GM21786 (cell line): ENCODE results near the gene ASZ1.
"Not testable (repeated sequence)": the region's sequence is repeated elsewhere in the genome, so short reads cannot be mapped to it uniquely, and the experiment has no call there.

Experiments
- ATAC-seq: cut with Tn5 transposase; IDR thresholded peaks from one replicate; pipeline ENCODE4 v1.9.1; 2021; ENCODE audit not compliant: unreplicated experiment

ASZ1 gene, protein sequence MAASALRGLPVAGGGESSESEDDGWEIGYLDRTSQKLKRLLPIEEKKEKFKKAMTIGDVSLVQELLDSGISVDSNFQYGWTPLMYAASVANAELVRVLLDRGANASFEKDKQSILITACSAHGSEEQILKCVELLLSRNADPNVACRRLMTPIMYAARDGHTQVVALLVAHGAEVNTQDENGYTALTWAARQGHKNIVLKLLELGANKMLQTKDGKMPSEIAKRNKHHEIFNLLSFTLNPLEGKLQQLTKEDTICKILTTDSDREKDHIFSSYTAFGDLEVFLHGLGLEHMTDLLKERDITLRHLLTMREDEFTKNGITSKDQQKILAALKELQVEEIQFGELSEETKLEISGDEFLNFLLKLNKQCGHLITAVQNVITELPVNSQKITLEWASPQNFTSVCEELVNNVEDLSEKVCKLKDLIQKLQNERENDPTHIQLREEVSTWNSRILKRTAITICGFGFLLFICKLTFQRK

DNA sequence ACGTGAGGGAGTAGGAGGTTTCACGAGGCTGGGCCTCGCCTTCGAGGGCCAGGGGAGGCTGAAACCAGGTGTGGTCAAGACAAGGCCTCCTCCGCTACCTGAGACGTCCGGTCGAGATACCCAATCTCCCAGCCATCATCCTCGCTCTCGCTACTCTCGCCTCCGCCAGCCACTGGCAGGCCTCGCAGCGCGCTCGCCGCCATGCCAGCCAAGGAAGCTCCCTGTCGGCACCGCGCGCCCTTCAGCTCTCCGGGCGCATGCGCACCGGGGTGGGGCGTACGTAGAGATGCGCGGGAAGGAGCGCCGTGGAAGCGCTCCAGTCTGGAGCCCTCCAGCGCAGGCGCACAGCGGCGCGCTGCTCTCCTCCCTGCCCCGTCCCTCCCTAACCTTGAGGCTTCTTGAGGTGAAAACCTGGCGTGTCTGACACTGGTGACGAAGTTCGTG is at the start of gene ASZ1:
TSS of gene ASZ1 (minus strand) at position 236 of the 444 bp plus-strand sequence. CDS start at position 203, 33 bp downstream.
- ATAC-seq, result no peak

DNA sequence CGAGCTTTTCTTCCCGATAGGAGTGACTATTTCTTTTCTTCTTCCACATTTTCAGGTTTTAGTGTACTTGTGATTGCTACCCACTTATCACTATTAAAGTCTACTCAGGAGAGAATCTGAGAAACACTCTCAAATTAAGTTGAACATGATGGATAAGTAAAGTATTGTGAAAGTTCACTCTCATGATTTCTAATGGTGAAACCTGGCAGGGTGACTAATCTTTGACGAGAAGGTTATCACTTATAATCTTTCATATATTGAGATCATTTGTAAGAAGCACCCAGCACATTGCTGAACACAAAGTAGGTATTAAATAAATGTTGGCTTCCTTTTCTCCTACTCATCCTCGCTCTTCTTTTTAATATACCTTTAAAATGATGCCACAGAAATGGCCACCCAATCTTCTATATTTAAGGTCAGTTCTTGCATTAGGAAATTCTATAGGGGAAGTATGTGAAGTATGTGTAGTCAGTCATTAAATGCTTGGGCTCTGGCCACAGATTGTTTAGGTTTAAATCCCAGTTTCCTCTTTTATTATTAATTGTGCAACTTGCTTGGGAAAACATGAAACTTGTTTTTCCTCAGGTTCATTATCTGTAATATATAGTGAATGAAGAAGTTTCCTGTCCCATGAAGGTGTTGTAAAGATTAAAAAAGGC is 49.4 kb upstream of the ASZ1 start:
- no peak for ATAC-seq

DNA sequence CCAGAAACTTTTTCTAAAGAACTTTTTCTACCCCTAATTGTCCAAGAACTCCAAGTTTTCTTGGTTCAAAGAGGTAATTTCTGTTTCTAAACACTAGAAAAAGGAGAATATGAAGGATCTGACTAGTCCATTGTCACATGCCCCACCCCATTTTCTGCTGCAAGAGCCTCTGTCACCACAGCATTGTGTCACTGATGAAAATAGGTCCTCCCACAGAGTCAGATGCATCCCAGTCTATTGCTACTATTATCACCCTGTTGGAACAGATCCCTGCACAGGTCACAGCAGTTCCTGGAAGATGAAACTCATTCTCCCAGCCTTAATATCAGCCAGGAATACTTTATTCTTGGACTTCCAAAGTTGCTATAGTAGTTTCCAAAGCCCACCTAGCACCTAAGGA is 45.0 kb upstream of the ASZ1 start:
- no peak for ATAC-seq

DNA sequence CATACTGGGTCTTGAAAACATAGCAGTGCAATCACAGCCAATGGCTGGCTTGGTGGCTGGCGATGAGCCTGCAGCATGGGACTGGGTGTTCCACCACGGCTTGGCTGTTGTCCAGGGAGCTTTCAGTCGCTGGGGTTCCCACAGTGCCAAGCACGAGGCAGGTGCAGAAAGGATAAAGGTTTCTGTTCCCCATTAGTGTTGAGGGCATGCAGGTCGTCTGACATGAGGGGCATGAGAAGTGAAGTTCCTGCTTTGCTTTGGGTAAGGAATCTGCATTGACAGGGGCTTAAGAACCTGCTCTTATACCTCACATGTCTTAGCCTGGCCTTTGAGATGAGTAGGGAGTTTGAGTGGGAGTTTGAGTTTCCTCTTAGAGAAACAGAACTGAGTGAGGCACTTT is 43.5 kb upstream of the ASZ1 start:
- peak; percentile 50 for ATAC-seq

DNA sequence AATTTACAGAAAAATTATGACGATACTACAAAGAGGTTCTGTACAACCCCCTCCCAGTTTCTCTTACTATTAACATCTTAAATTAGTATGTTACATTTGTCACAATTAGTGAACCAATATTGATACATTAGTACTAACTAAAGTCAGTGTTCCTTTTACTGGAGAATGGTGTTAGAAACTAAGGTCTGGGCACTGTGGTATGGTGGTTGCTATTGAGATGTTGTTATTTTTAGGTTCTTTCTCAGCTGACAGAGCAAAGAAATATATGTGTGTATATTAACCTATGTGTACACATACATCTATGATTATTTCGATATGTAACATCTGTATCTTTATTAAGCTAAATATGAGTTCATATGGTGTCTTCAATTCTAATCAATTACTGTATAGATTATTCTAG is 40.9 kb upstream of the ASZ1 start:
- no peak for ATAC-seq

DNA sequence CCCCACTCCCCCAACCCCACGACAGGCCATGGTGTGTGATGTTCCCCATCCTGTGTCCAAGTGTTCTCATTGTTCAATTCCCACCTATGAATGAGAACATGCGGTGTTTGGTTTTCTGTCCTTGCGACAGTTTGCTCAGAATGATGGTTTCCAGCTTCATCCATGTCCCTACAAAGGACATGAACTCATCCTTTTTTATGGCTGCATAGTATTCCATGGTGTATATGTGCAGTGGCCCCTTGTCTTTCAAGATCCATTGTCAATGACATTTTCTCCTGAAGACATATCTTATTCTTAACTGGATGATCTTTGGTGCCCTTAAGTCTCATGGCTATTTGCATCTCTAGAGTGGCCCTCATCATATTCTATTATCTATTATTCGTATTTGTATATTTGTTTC is 33.5 kb upstream of the ASZ1 start:
- ATAC-seq, result not testable (repeated sequence)

DNA sequence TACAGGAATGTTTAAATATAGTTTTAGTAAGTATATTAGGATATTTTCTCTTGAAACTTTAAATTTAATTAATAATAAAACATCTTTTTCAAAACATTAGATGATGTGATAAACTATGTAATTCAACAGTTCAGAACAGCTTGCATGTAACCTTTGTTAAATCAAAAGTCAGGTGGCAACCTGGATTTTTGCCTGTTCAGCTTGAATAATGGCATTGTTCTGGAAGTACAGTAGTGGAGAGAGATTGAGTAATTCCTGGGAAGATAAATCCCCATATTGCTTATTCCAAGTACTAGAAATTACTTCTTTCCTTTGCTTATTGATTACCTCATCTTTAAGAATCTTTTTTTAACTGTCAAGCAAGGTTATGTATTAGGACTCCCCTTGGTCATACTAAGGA is 32.4 kb upstream of the ASZ1 start:
- ATAC-seq, result no peak

DNA sequence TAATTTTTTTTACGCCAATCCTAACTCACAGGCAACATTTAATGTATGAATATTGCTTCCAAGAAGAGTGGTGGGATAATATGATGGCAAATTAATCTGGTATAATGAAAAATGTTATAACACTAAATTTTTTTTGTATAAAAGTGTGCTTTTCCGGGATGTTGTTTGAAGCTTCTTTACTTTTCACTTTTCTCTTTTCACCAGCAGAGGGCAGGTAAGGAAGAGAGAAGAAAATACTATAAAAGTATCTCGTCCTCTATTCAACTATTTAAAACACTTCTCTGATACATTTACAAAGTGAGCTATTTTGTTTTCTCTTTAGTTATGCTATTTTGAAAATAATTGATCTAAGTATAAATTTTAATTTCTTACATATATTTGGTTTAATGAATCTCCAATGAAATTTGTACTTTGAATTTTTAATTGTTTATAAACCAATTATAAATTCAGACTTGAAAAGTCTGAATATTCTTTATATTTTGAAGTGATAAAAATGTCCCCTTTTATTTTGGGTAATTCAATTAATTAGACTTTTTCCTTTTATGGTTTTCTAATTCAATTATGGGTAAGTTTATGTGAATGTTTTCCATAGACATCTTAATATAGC is 31.8 kb upstream of the ASZ1 start:
- ATAC-seq, result no peak

DNA sequence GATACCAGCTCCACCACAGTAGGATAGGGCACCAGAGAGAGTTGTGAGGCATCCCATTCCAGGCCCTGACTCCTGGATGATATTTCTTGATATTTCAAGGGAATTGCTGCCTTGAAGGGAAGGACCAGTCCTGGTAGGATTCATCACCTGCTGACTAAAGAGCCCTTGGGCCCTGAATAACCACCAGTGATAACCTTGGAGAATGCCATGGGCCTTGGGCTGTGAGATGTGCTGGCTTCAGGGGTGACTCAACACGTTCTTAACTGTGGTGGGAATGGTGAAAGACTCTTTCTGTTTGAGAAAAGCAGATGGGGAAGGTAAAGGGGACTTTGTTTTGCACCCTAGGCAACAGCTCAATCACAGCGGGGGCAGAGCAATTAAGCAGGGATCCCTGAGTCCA is 21.4 kb upstream of the ASZ1 start:
- no peak for ATAC-seq

DNA sequence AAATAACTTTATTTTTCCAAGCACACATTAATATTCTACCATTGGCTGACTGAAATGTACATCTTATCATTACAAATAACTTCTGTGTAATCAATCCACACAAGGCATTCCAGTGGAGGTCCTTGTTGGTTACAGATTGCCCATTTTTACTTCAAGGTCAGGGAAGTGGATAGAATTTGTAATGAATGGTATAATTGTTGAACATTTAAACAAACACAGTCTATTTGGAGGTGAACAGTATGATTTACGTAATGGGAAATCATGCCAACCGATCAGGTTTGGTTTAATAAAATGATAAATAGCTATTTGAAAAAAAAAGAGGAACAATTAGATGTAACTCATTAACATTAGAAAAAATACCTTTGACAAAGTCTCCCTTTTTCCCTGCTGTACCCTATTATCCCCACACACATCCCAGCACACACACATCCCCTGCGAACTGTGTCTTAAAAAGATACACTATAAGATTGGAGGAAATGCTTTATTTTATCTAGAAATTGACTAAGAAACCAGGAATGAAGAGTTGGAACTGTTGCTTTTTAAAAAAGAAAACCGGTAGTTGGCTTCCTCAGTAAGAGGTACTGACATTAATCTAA is 19.0 kb upstream of the ASZ1 start:
- ATAC-seq, result no peak

DNA sequence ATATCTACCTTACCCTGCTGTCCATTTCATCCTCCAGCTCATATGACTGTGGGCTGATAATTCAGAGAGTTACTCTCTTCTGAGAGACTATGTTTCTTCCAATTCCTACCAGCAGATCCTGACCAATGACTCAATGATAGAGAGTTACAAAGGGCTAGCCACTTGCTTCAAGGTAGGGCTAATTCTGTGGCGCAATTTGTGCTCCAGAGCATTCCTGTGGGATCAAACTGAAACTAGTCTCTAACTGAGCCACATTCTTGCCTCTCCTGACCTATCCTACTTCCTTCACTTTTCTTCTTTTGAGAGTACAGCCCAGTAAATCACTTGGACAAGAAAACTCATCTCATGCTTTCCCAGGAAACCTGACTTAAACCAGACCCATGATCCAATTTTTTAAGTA is 17.9 kb upstream of the ASZ1 start:
- no peak for ATAC-seq

DNA sequence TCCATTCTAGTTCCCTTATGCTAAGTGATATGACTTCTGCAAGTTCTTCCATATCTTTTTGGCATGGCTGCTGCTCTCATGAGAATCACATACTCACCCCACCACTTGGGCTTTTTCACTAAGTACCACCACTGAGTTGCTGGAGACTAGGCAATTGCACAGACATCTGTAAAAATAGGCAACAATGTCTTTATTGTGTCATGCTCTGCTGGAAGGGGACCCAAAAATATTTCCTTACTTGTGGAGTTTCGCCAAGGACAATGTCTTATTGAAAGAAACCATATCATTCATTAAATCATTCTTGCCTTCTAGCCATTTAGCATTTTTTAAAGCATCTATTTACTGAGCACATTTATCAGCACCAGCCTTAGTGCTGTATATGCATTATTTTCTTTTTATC is 17.4 kb upstream of the ASZ1 start:
- ATAC-seq, result no peak

DNA sequence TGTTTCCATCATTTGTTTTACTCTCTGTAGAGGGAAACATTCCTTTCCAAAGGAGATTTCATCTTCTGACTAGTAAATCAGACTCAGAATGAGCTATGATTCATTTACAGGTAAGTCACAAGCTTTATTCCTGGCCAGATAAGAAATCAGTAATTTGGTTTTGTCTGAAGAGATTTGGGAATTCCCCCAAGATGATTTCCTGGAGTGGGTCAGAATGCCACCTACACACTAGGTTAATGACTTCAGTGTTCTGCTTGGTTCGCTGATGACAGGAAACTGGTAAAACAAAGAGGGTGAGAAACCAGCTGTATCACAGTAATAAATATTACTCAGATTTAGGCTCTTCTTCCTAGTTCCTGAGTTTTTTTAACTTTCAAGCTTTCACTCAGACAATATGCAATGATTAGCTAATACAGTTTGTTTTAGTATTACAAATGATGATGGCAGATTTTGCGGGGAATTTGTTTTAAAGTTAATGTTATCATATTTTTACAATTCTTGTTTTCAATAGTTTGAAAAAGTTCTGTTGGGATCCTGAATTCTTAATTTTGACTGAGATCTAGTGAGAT is 8.3 kb upstream of the ASZ1 start:
- ATAC-seq, result peak; percentile 97

DNA sequence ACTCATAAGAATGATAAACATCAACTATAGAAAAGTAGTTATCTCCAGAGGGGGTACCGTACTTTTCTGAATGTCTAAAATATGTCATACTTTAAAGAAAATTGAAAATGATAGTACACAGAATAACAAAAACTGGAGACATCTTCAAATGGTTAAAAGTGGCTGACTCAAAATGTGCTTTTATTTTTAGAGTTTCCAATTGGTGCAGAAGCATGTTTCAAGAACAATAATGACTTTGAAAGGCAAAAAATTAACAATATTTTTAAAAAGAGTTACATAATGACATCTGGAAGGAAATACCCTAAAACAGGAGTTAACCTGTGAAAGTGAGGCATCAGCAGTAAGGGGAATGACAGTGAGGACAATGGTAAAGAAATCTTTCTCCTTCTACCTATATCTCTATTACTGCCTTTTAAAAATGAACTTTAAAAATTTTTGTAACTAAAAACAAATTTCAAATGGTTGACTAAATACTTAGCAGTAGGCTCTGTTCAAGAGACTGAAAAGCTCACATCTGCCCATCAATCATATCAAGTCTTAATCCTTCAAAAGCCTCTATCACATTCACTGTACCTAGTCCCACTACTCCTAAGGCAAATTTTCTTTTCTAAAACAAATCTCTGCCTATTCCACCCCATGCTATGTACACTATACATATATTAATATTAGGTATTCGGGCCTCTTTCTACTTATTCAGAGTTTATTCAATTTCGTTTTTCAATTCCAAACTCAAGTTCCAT is 3.0 kb downstream of the ASZ1 start:
- ATAC-seq, result peak; percentile 74

DNA sequence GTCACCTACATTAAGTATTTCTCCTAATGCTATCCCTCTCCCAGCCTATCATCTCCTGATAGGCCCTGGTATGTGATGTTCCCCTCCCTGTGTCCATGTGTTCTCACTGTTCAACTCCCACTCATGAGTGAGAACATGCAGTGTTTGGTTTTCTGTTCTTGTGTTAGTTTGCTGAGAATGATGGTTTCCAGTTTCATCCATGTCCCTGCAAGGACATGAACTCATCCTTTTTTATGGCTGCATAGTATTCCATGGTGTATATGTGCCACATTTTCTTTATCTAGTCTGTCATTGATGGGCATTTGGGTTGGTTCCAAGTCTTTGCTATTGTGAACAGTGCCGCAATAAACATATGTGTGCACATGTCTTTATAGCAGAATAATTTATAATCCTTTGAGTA is 12.7 kb downstream of the ASZ1 start:
- ATAC-seq, result not testable (repeated sequence)

DNA sequence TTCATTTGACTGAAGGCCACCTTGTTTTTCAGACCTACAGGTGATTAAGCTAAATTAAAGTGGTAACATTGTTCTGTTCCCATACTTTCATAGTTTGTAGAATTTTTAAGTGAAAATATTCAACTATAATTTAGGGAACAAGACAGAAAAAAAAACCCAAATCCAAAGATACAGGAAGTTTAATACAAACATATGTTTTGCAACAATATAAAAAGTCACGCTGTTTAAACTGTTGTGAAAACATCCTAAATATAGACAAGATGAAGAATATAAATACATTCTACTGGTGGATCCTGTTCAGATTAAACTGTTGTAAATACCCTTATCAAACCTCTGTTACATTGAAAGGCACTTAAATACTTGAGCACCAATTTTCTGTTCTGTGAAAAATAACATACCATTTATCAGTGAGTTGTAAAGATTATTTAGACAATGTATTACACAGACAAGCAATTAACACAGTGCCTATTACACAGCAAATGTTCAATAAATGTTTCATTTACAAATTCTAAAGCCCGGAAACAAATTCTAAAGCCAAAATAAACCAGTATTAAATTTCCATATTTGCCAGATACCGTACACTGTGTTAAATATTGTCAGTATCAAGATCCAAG is 14.2 kb downstream of the ASZ1 start:
- ATAC-seq, result no peak

DNA sequence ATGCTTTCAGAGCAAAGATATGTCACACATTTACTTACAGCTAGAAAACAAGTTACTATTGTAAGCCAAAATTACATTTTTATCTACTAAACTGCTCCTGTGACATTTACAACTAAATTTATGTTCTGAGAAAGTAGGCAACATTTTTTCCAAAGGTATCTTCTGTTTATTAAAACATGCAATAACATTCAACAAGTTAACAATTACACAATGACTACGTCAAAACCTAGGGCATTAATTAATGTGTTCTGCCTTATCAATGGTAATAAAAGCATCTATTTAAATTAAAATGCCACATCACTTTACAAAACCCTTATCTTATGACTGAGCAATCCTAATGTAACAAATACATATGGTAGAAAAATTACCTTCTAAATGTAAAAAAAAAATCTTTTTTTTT is 14.9 kb downstream of the ASZ1 start:
- no peak for ATAC-seq

DNA sequence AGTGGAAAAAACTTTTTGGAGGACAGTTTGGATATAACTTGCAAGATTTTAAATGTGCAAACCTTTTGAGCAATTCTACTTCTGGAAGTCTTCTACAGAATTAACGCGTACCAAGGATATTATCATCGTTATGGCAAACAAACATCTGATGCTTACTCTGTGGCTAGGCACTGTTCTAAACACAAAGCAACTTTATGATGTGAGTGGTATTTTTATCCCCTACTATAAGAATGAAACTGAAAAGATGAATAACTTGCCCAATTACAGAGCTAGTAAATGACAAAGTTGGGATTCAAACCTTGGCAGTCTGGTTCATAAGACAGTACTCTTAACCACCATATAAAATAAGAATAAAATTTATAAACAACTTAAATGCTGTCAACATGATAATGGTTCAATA is 15.8 kb downstream of the ASZ1 start:
- no peak for ATAC-seq

DNA sequence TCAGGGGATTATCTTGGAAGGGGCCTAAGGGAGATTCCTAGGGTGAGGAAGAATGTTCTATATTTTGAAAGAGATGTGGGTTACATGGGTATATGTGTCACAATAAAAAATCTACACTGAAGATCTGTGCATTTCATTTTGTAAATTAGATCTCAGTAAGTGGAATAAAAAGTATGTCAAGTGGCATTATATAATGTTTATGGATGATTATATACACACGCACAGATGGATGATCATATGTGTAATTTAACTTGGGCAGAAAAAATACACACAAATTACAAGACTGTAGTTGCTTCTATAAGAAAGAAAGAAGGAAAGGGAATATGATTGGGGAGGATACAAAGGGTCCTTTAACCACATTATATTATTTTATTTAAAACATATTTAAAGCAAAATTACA is 18.5 kb downstream of the ASZ1 start:
- ATAC-seq, result no peak

DNA sequence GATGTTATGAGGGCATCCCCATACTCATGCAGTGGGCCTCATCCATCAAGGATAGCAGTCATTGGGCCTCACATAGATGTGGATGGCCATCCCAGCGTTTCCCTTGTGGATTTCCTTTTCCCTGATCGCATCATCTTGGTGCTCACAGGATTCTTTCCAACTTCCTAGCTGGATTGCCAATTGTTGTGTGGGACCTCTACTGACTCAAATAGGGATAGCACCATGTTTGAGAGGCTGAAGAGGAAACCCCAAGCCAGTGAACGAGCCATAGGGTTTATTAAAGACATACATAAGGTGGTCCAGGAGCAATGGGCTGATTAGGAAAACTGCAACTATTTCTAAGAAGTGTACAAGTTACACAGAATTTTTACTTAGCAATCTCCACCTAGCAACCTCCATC is 21.8 kb downstream of the ASZ1 start:
- no peak for ATAC-seq
